Right renal pelvis (tissue), 4 donors: ENCODE data around the gene CAMSAP3. TPM values are rescaled to one million over a fixed set of nuclear protein-coding genes. Genes with fewer than 3 reads are reported as not detected.

Source experiments
- DNase-seq, 4 donors: peaks; one replicate each; pipeline ENCODE4 v3.0.0-alpha.2; 2013; ENCODE audit warnings: low read depth in 4 of 4, low spot score in 3 of 4, missing footprints in 1 of 4
- polyA plus RNA-seq, 4 donors: library from polyadenylated mRNA; unstranded; fragments of 120-200 nt; gene quantifications; one replicate each; pipeline ENCODE4 v1.2.1, GENCODE V29; 2013; ENCODE audit not compliant: insufficient read length in 4 of 4

The CAMSAP3 gene
- polyA plus RNA-seq, 4 donors = 13.2 to 22.5 (median 16.8) TPM

- no peak for DNase-seq
Observed at GRCh38 chr19:7645163-7645562, 49.5 kb downstream of the CAMSAP3 start.

GRCh38 chr19:7645656-7646425 lies 50.2 kb downstream of the CAMSAP3 start:
- no peak for DNase-seq

- no peak for DNase-seq
Observed at GRCh38 chr19:7646426-7646700, 50.7 kb downstream of the CAMSAP3 start.

- no peak for DNase-seq
Observed at GRCh38 chr19:7647156-7647555, 51.5 kb downstream of the CAMSAP3 start.

- no peak for DNase-seq
Observed at GRCh38 chr19:7648265-7649014, 52.8 kb downstream of the CAMSAP3 start.

- DNase-seq = no peak
Observed at GRCh38 chr19:7650148-7650547, 54.5 kb downstream of the CAMSAP3 start.

GRCh38 chr19:7652061-7652641 lies 56.5 kb downstream of the CAMSAP3 start:
- peak; percentile 57 to 82 (median 70) for DNase-seq

GRCh38 chr19:7654401-7654800 lies 58.7 kb downstream of the CAMSAP3 start:
- no peak for DNase-seq

- no peak for DNase-seq
Observed at GRCh38 chr19:7655581-7655980, 59.9 kb downstream of the CAMSAP3 start.

GRCh38 chr19:7657131-7657751 lies 61.6 kb downstream of the CAMSAP3 start:
- DNase-seq = no peak

- no peak for DNase-seq
Observed at GRCh38 chr19:7658219-7658686, 62.6 kb downstream of the CAMSAP3 start.

GRCh38 chr19:7661744-7662538 lies 66.3 kb downstream of the CAMSAP3 start:
- no peak for DNase-seq

GRCh38 chr19:7662657-7663056 lies 67.0 kb downstream of the CAMSAP3 start:
- no peak for DNase-seq

- DNase-seq = no peak
Observed at GRCh38 chr19:7663706-7664105, 68.0 kb downstream of the CAMSAP3 start.

- DNase-seq = no peak
Observed at GRCh38 chr19:7665076-7665475, 69.4 kb downstream of the CAMSAP3 start.

Other genes starting within 250 kb of the CAMSAP3 start
- 10 to 100 TPM; 33.1 to 38.7 (median 37.3) TPM for gene ARHGEF18, start 246.9 kb upstream of the CAMSAP3 start, polyA plus RNA-seq
- 1 to 10 TPM; 4.9 to 9.3 (median 5.6) TPM for gene PEX11G, start 106.8 kb upstream of the CAMSAP3 start, polyA plus RNA-seq
- gene ZNF358, start 79.8 kb upstream of the CAMSAP3 start, polyA plus RNA-seq = 10 to 100 TPM; 43.1 to 69.6 (median 43.7) TPM
- 10 to 100 TPM; 15.2 to 19.7 (median 16.1) TPM for gene MCOLN1, start 73.2 kb upstream of the CAMSAP3 start, polyA plus RNA-seq
- 10 to 100 TPM; 36.2 to 45.1 (median 41.9) TPM for gene PNPLA6, start 60.1 kb upstream of the CAMSAP3 start, polyA plus RNA-seq
- 10 to 100 TPM; 33.3 to 47.0 (median 34.9) TPM for gene XAB2, start 33.7 kb downstream of the CAMSAP3 start, polyA plus RNA-seq
- 100 to 1,000 TPM in 2 of 4 donors, 10 to 100 TPM in 2; 86.2 to 115 (median 105) TPM for gene PET100, start 33.9 kb downstream of the CAMSAP3 start, polyA plus RNA-seq
- gene PCP2, start 37.9 kb downstream of the CAMSAP3 start, polyA plus RNA-seq = 1 to 10 TPM in 2 of 4 donors, under 1 TPM in 2; 0.82 to 1.6 (median 1.0) TPM
- gene STXBP2, start 41.2 kb downstream of the CAMSAP3 start, polyA plus RNA-seq = 10 to 100 TPM; 54.9 to 68.0 (median 66.3) TPM
- 1 to 10 TPM in 2 of 4 donors, under 1 TPM in 2; 0.34 to 1.5 (median 1.0) TPM for gene RETN, start 73.2 kb downstream of the CAMSAP3 start, polyA plus RNA-seq
- gene MCEMP1, start 81.2 kb downstream of the CAMSAP3 start, polyA plus RNA-seq = under 1 TPM; 0.11 to 0.66 (median 0.17) TPM
- gene TRAPPC5, start 85.0 kb downstream of the CAMSAP3 start, polyA plus RNA-seq = 10 to 100 TPM; 40.6 to 72.7 (median 48.4) TPM
- gene FCER2, start 106.3 kb downstream of the CAMSAP3 start, polyA plus RNA-seq = under 1 TPM in 3 of 4 donors, not detected in 1; 0.15 to 0.29 (median 0.17) TPM
- gene CLEC4G, start 136.2 kb downstream of the CAMSAP3 start, polyA plus RNA-seq = under 1 TPM in 1 of 4 donors, not detected in 3; 0.13 TPM
- 1 to 10 TPM; 1.0 to 1.7 (median 1.3) TPM for gene CD209, start 151.7 kb downstream of the CAMSAP3 start, polyA plus RNA-seq
- 1 to 10 TPM; 2.6 to 3.7 (median 3.3) TPM for gene CLEC4M, start 167.4 kb downstream of the CAMSAP3 start, polyA plus RNA-seq
- 10 to 100 TPM; 15.4 to 19.0 (median 16.1) TPM for gene EVI5L, start 234.4 kb downstream of the CAMSAP3 start, polyA plus RNA-seq